Activated T-cell treated with anti-CD3 and anti-CD28 coated beads, Interleukin-2, amount 50 U/mL, for 4 hours (primary cell): ENCODE measurements around the gene SDK2. TPM values are rescaled to one million over a fixed set of nuclear protein-coding genes. Genes with fewer than 3 reads are reported as not detected.

Source experiments
- ATAC-seq, 2 donors: fragments of 200-7000 bp; cut with Tn5 transposase; one replicate each; pipeline ENCODE4 v1.10.0; 2021
- DNase-seq: peaks from one replicate; pipeline ENCODE4 v3.0.0-alpha.2; 2020
- H3K27me3 Mint-ChIP-seq: one replicate; pipeline ENCODE4 v1.8.0; 2021; ENCODE audit warnings: low read depth, mixed read lengths
- H3K36me3 Mint-ChIP-seq: one replicate; pipeline ENCODE4 v1.8.0; 2022; ENCODE audit warnings: mixed read lengths; ENCODE audit not compliant: insufficient read depth
- H3K4me1 Mint-ChIP-seq: one replicate; pipeline ENCODE4 v1.8.0; 2021; ENCODE audit warnings: low read depth, mixed read lengths
- H3K4me3 Mint-ChIP-seq: one replicate; pipeline ENCODE4 v1.8.0; 2021; ENCODE audit warnings: mild to moderate bottlenecking, moderate library complexity, mixed read lengths
- H3K9me3 Mint-ChIP-seq: one replicate; pipeline ENCODE4 v1.8.0; 2021; ENCODE audit warnings: mixed read lengths
- total RNA-seq, 3 donors: library from RNA; stranded (reverse); gene quantifications; one replicate each; pipeline ENCODE4 v1.2.1, GENCODE V29; 2021

Gene SDK2
- total RNA-seq, 3 donors from 2014 or later = 0.08 to 0.20 (median 0.08) TPM

GRCh38 chr17:73394512-73395450, 249.5 kb downstream of the SDK2 start:
- no peaks in the 10 kb centered on the region for H3K9me3 Mint-ChIP-seq
- ATAC-seq = no peak
- DNase-seq = no peak
- no peaks in the 10 kb centered on the region for H3K27me3 Mint-ChIP-seq
- no peaks in the 10 kb centered on the region for H3K4me1 Mint-ChIP-seq
- no peaks in the 10 kb centered on the region for H3K36me3 Mint-ChIP-seq
- H3K4me3 Mint-ChIP-seq = no peak overlapping the region

GRCh38 chr17:73393962-73394361, 250.3 kb downstream of the SDK2 start:
- Mint-ChIP-seq H3K4me3 (no peak overlapping the region), H3K27me3 (no peaks in the 10 kb centered on the region), H3K4me1 (no peaks in the 10 kb centered on the region), H3K36me3 (no peaks in the 10 kb centered on the region), H3K9me3 (no peaks in the 10 kb centered on the region)
- DNase-seq = no peak
- ATAC-seq = no peak

GRCh38 chr17:73393381-73393780, 250.9 kb downstream of the SDK2 start:
- Mint-ChIP-seq H3K27me3 (no peaks in the 10 kb centered on the region), H3K9me3 (no peaks in the 10 kb centered on the region), H3K36me3 (no peaks in the 10 kb centered on the region), H3K4me3 (no peak overlapping the region), H3K4me1 (no peaks in the 10 kb centered on the region)
- DNase-seq (no peak), ATAC-seq (no peak)

- DNase-seq (no peak), ATAC-seq (no peak)
- no peaks in the 10 kb centered on the region for H3K4me1 Mint-ChIP-seq
- no peaks in the 10 kb centered on the region for H3K27me3 Mint-ChIP-seq
- H3K36me3 Mint-ChIP-seq = no peaks in the 10 kb centered on the region
- no peaks in the 10 kb centered on the region for H3K9me3 Mint-ChIP-seq
- no peak overlapping the region for H3K4me3 Mint-ChIP-seq
Observed at GRCh38 chr17:73391331-73392265, 252.6 kb downstream of the SDK2 start.

- Mint-ChIP-seq H3K9me3 (no peaks in the 10 kb centered on the region), H3K36me3 (no peaks in the 10 kb centered on the region), H3K4me1 (no peaks in the 10 kb centered on the region), H3K4me3 (no peak overlapping the region), H3K27me3 (no peaks in the 10 kb centered on the region)
- ATAC-seq (no peak), DNase-seq (no peak)
Observed at GRCh38 chr17:73390851-73391250, 253.4 kb downstream of the SDK2 start.

- DNase-seq (no peak), ATAC-seq (no peak)
- Mint-ChIP-seq H3K9me3 (no peaks in the 10 kb centered on the region), H3K4me3 (no peak overlapping the region), H3K4me1 (no peaks in the 10 kb centered on the region), H3K36me3 (no peaks in the 10 kb centered on the region), H3K27me3 (no peaks in the 10 kb centered on the region)
Observed at GRCh38 chr17:73390221-73390620, 254.0 kb downstream of the SDK2 start.

- H3K4me1 Mint-ChIP-seq = no peaks in the 10 kb centered on the region
- no peaks in the 10 kb centered on the region for H3K9me3 Mint-ChIP-seq
- no peak overlapping the region for H3K4me3 Mint-ChIP-seq
- H3K36me3 Mint-ChIP-seq = no peaks in the 10 kb centered on the region
- DNase-seq = no peak
- ATAC-seq = no peak
- H3K27me3 Mint-ChIP-seq = no peaks in the 10 kb centered on the region
Observed at GRCh38 chr17:73389411-73389810, 254.8 kb downstream of the SDK2 start.

GRCh38 chr17:73388578-73388905, 255.7 kb downstream of the SDK2 start:
- Mint-ChIP-seq H3K36me3 (no peaks in the 10 kb centered on the region), H3K27me3 (no peaks in the 10 kb centered on the region), H3K9me3 (no peaks in the 10 kb centered on the region), H3K4me3 (no peak overlapping the region), H3K4me1 (no peaks in the 10 kb centered on the region)
- no peak for DNase-seq
- no peak for ATAC-seq

GRCh38 chr17:73387746-73388577, 256.3 kb downstream of the SDK2 start:
- Mint-ChIP-seq H3K36me3 (no peaks in the 10 kb centered on the region), H3K4me3 (no peak overlapping the region), H3K27me3 (no peaks in the 10 kb centered on the region), H3K9me3 (no peaks in the 10 kb centered on the region), H3K4me1 (no peaks in the 10 kb centered on the region)
- DNase-seq = no peak
- no peak for ATAC-seq

GRCh38 chr17:73386561-73386960, 257.7 kb downstream of the SDK2 start:
- DNase-seq = no peak
- Mint-ChIP-seq H3K27me3 (no peaks in the 10 kb centered on the region), H3K4me1 (no peaks in the 10 kb centered on the region), H3K9me3 (no peaks in the 10 kb centered on the region), H3K4me3 (no peak overlapping the region), H3K36me3 (no peaks in the 10 kb centered on the region)
- no peak for ATAC-seq

- DNase-seq (no peak), ATAC-seq (no peak)
- no peaks in the 10 kb centered on the region for H3K4me1 Mint-ChIP-seq
- no peak overlapping the region for H3K4me3 Mint-ChIP-seq
- no peaks in the 10 kb centered on the region for H3K9me3 Mint-ChIP-seq
- H3K36me3 Mint-ChIP-seq = no peaks in the 10 kb centered on the region
- no peaks in the 10 kb centered on the region for H3K27me3 Mint-ChIP-seq
Observed at GRCh38 chr17:73384926-73385325, 259.3 kb downstream of the SDK2 start.

- H3K27me3 Mint-ChIP-seq = no peaks in the 10 kb centered on the region
- H3K4me3 Mint-ChIP-seq = no peak overlapping the region
- ATAC-seq (no peak), DNase-seq (no peak)
- no peaks in the 10 kb centered on the region for H3K4me1 Mint-ChIP-seq
- no peaks in the 10 kb centered on the region for H3K36me3 Mint-ChIP-seq
- H3K9me3 Mint-ChIP-seq = no peaks in the 10 kb centered on the region
Observed at GRCh38 chr17:73380439-73381106, 263.7 kb downstream of the SDK2 start.

- ATAC-seq (no peak), DNase-seq (no peak)
- Mint-ChIP-seq H3K4me3 (no peak overlapping the region), H3K27me3 (no peaks in the 10 kb centered on the region), H3K36me3 (no peaks in the 10 kb centered on the region), H3K9me3 (no peaks in the 10 kb centered on the region), H3K4me1 (no peaks in the 10 kb centered on the region)
Observed at GRCh38 chr17:73379826-73380225, 264.4 kb downstream of the SDK2 start.
